B cell (primary cell): ENCODE data around the gene PRPS1.

ENCODE experiments used
- CTCF ChIP-seq: fragments of 200-600 bp; IDR thresholded peaks from one replicate; pipeline ENCODE4 v1.8.0; 2022; ENCODE audit warnings: antibody characterized with exemption, mild to moderate bottlenecking
- EZH2 ChIP-seq: IDR thresholded peaks from 2 replicates; pipeline ENCODE4 v1.6.1; 2012; ENCODE audit warnings: borderline replicate concordance, low read depth, mild to moderate bottlenecking, moderate library complexity, low read length; ENCODE audit not compliant: insufficient read depth, poor library complexity, severe bottlenecking

GRCh38 chrX:107599450-107599861 lies 28.9 kb upstream of the PRPS1 start:
- TF ChIP-seq CTCF: no peak
- no peak for TF ChIP-seq EZH2
